ENCODE results near the gene MIS12.

- TF ChIP-seq, protein P1, sequence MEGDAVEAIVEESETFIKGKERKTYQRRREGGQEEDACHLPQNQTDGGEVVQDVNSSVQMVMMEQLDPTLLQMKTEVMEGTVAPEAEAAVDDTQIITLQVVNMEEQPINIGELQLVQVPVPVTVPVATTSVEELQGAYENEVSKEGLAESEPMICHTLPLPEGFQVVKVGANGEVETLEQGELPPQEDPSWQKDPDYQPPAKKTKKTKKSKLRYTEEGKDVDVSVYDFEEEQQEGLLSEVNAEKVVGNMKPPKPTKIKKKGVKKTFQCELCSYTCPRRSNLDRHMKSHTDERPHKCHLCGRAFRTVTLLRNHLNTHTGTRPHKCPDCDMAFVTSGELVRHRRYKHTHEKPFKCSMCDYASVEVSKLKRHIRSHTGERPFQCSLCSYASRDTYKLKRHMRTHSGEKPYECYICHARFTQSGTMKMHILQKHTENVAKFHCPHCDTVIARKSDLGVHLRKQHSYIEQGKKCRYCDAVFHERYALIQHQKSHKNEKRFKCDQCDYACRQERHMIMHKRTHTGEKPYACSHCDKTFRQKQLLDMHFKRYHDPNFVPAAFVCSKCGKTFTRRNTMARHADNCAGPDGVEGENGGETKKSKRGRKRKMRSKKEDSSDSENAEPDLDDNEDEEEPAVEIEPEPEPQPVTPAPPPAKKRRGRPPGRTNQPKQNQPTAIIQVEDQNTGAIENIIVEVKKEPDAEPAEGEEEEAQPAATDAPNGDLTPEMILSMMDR (IDR thresholded peaks at IDR 0.05; ENCODE audit: low read depth, low read length) = no peak
- no peak for TF ChIP-seq EZH2phosphoT487 (IDR thresholded peaks at IDR 0.05; ENCODE audit: low read depth)
These were observed 50.7 kb downstream of the MIS12 start for GRCh38 chr17:5536866-5537650.

Measured in OCI-LY3 (cell line).